K562 (cell line): Measurements from ENCODE around the gene RNF215.

ENCODE experiments used
- ATF3 ChIP-seq, 2 experiments: fragments of 450-650 bp in 1 of 2; sonication (generic) in 1 of 2; formaldehyde crosslinking in 1 of 2; IDR thresholded peaks in 1 of 2; conservative IDR thresholded peaks in 1 of 2; 2 replicates each; pipeline versions ENCODE4 v1.6.1 to v1.8.1; 2016 to 2023; ENCODE audit warnings: mild to moderate bottlenecking in 2 of 2, moderate library complexity in 2 of 2, inconsistent platforms in 1 of 2, missing genetic modification reagents in 1 of 2
- ZBTB5 ChIP-seq: fragments of 450-650 bp; IDR thresholded peaks from 2 replicates; pipeline ENCODE4 v1.6.1; 2017; ENCODE audit warnings: antibody characterized with exemption

GRCh38 chr22:30400159-30400558 is 12.9 kb upstream of the RNF215 start:
- no peak for TF ChIP-seq ZBTB5
- TF ChIP-seq ATF3 (IDR thresholded peaks at IDR 0.05): no peak
- TF ChIP-seq ATF3 (CRISPR knock-in tag; conservative IDR thresholded peaks at IDR 0.05): no peak
